ENCODE measurements around the gene GSPT1. TPM values are rescaled to one million over a fixed set of nuclear protein-coding genes. Genes with fewer than 3 reads are reported as not detected.
"Not testable (repeated sequence)": the region's sequence is repeated elsewhere in the genome, so short reads cannot be mapped to it uniquely, and the experiment has no call there.

GSPT1 gene
- total RNA-seq, result 32.1 and 34.0 TPM in 2 replicates

DNA sequence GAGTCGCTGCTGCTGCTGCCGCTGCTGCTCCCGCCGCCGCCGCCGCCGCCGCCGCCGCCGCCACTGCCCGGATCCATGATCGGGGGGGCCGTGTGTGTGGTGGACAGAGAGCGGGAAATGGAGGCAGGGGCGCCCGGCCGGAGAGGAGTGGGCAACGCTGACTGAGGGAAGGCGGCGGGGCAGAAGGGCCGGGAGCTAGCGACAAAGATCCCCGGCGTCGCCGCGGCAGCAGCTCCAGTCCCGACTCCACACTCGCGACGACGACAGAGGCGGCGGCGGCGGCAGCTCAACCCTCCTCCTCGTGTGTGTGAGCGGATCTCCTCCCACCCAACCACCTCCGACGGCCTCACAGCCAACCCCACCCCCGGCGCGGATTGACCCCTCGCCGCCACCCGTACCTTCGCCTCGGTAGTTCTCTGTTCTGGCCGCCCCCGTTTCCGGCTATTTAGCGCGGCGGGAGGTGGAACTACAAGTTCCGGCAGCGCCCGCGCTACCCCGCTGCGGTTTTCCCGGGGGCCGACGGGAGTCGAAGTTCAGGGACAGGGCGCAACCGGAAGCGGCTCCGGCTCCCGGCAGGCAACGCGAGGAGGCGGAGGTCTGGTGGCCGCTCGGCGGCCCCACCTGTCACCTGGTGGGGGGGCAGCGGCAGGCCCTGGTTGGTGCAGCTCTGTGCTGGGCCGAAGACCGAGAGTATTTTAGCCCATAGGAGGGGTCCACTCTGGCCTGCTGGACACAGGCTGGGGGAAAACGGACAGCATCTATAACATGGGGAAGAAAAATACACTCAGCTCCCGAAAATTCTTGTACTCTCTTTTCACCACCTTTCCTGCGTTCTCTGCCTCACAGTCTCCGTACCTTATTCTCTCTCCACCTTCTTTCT is at the start of gene GSPT1:
GSPT1 (minus strand) TSS at position 313 of the 880 bp plus-strand sequence; CDS start at position 77, 236 bp downstream.
- peak; percentile 99 for DNase-seq (ENCODE audit: low read depth in 2 of 2)

DNA sequence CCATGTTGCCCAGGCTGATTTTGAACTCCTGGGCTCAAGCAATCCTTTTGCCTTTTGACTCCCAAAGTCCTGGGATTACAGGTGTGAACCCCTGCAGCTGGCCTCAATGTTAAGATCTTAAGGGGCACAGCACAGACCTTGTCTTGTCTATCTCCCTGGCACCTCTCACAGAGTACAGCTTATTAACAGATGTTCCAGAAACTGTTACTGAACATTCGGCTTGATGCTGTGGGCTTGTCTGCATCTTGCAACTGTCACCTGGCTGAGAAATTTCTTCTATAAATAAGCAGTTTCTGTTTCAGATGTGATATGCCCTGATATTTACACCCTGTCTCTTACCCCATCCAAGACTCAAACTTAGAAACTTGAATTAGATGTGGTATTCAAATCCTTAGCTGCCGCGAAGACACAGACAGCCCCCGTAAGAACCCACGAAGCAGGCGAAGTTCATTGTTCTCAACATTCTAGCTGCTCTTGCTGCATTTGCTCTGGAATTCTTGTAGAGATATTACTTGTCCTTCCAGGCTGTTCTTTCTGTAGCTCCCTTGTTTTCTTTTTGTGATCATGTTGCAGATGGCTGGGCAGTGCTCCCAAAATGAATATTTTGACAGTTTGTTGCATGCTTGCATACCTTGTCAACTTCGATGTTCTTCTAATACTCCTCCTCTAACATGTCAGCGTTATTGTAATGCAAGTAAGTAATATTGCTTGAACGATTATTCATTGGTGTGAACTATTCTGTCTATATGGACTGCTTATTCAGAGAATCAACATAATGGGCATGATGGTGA is 49.2 kb upstream of the GSPT1 start, which contains the start of gene TNFRSF17:
TNFRSF17 (plus strand) TSS at position 450 of the 791 bp plus-strand sequence; CDS start at position 565, 115 bp downstream.
- no peak for DNase-seq (ENCODE audit: low read depth in 2 of 2)

DNA sequence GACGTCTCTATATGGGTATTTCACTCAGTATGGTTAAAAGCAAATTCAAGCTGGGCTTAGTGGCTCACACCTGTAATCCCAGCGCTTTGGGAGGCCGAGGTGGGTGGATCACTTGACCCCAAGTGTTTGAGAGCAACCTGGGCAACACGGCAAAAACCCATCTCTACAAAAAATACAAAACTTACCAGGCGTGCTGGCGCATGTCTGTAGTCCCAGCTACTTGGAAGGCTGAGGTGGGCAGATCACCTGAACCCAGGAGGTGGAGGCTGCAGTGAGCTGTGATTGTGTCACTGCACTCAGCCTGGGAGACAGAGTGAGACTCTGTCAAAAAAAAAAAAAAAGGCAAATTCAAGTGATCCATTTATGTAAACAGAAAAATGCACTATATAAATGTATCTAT is 48.0 kb upstream of the GSPT1 start:
- no peak for DNase-seq (ENCODE audit: low read depth in 2 of 2)

DNA sequence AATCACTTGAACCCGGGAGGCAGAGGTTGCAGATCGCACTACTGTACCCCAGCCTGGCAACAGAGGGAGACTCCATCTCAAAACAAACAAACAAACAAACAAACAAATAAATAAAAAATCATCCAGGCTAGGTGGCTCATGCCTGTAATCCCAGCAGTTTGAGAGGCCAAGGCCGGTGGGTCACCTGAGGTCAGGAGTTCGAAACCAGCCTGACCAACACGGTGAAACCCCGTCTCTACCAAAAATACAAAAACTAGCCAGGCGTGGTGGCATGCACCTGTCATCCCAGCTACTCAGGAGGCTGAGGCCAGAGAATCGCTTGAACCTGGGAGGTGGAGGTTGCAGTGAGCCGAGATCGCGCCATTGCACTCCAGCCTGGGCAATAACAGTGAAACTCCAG is 47.2 kb upstream of the GSPT1 start:
- not testable (repeated sequence) for DNase-seq (ENCODE audit: low read depth in 2 of 2)

DNA sequence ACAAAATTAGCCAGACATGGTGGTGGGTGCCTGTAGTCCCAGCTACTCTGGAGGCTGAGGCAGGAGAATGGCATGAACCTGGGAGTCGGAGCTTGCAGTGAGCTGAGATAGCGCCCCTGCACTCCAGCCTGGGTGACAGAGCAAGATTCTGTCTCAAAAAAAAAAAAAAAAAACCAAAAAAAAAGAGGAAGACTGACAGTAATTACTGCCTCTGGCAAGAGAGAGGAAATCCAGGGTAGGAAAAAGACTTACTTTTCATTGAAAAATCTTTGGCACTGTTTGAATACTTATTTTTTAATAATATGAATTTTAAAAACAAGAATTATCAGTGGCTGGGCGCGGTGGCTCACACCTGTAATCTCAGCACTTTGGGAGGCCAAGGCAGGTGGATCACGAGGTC is 46.7 kb upstream of the GSPT1 start:
- not testable (repeated sequence) for DNase-seq (ENCODE audit: low read depth in 2 of 2)

DNA sequence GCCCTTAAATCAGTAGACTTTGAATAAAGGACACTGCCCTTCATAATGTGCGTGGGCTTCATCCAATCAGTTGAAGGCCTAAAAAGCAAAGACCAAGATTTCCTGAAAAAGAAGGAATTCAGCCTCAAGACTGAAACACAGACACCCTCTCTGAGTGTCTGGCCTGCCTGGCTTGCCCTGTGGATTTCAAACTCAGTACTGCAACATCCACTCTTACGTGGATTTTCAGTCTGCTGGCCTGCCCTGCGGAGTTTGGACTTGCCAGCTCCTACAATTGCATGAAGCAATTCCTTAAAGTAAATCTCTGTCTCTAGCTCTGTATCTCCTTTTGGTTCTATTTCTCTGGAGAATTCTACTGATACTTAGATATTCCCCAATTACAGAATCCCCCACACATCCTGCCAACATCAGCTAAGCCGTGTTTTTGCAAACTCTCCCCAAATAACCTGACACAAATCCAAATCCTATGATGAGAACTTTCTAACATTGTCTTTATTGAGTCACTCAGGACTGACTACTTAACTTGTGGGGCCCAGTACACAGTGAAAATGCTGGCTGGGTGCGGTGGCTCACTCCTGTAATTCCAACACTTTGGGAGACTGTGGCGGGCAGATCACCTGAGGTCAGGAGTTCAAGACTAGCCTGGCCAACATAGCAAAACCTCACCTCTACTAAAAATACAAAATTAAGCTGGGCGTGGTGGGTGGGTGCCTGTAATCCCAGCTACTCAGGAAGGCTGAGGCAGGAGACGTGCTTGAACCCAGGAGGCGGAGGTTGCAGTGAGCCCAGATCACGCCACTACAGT is 42.0 kb upstream of the GSPT1 start:
- no peak for DNase-seq (ENCODE audit: low read depth in 2 of 2)

DNA sequence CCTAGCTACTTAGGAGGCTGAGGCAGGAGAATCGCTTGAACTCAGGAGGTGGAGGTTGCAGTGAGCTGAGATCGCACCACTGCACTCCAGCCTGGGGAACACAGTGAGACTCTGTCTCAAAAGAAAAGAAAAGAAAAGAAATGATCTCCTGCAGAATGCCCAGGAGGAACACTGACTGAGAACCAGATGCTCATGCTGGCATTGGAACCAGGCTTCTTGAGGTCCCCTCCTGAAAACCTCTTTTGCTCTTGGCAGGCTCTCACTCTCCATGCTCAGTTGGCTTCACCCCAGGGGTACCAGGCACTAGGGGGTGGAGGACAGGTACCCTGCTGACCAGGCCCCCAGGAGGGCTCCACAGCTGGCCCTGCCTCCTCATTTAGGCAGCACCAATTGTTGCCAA is 40.8 kb upstream of the GSPT1 start:
- no peak for DNase-seq (ENCODE audit: low read depth in 2 of 2)

DNA sequence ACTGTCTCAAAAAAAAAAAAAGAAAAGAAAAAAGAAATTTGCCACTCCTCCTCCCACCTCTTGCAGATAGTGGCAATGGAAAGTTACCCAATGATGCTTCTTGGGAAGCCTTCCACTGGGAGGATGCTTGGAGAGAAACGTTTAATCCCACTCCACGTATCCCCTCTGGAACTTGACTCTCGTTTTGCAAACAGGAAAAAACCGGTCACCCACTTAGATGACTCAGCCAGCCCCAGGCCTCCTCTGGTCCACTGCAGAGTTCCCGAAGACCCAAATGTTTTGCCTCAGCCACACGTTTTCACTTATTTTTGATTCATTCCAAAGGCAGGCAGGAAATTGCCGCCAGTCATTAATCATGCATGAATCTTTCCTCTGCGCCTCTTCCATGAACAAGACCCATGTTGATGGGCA is 40.0 kb upstream of the GSPT1 start:
- peak in 1 of 2 donors; percentile 59 for DNase-seq (ENCODE audit: low read depth in 2 of 2)

DNA sequence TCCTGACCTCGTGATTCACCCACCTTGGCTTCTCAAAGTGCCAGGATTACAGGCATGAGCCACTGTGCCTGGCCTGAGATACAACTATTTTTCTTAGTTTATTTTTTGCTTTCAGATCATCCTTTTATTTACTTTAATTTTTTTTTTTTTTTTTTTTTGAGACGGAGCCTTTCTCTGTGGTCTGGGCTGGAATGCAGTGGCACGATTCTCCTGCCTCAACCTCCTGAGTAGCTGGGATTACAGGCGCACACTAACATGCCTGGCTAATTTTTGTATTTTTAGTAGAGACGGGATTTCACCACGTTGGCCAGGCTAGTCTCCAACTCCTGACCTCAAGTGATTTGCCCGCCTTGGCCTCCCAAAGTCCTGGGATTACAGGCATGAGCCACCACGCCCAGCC is 37.8 kb upstream of the GSPT1 start:
- not testable (repeated sequence) for DNase-seq (ENCODE audit: low read depth in 2 of 2)

DNA sequence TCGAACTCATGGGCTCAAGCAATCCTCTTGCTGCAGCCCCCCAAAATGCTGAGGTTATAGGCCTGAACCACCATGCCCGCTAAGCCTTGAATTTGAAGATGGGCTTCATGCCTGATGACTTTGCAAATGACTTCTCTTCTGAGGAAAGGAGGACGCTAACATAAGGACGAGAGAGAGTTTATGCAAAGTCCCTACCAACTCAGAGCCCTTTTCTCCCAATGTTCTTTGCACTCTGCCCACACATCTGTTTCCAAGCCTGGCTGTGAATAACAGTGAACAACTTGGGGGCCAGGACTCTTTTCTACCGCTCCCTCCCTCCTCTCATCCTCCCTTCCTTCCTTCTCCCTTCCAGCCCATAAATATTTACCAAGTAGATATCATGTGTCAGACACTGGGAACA is 34.6 kb upstream of the GSPT1 start:
- no peak for DNase-seq (ENCODE audit: low read depth in 2 of 2)

DNA sequence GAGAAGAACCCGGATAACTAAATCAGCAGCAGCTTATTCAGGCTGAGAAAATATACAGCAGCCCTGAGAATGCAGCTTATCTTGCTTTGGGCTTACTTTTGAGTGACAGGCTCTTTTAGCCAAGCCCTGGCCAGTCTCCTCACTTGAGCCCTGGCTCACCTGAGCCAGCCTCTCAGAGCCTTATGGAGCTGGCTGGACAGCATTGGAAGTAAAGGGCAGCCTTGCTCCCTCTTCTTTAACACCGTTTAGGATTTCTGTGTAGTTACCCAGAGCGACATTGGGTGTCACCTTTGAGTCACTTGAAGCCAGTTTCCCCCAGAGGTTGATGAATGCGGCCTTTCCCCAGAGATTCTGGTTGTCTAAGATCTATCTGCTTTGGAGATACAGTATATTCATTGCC is 33.8 kb upstream of the GSPT1 start:
- DNase-seq (ENCODE audit: low read depth in 2 of 2), result peak; percentile 51 to 60

DNA sequence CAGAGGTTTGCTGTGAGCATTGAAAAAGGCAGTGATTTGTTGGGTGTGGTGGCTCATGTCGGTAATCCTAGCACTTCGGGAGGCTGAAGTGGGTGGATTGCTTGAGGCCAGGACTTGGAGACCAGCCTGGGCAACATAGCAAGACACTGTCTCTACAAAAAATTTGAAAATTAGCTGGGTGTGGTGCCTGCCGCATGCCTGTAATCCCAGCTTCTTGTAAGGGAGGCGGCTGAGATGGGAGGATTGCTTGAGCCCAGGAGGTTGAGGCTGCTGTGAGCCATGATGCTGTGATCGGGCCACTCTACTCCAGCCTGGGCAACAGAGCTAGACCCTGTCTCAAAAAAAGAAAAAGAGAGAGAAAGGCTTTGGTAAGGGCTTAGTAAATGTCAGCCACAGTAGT is 33.1 kb upstream of the GSPT1 start:
- no peak for DNase-seq (ENCODE audit: low read depth in 2 of 2)

DNA sequence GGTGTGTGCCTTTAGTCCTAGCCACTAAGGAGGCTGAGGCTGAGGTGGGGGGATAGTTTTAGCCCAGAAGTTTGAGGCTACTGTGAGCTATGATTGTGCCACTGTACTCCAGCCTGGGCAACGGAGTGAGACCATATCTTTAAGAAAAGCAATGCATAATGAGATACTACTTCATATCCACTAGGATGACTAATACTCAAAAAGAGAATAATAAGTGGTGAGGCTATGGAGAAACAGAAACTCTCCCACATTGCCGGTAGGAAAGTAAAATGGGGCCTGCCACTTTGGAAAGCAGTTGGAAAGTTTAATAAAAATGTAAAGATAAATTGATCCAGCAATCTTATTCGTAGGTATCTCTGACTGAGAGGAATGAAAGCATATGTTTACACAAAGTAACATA is 30.7 kb upstream of the GSPT1 start:
- DNase-seq (ENCODE audit: low read depth in 2 of 2), result no peak

DNA sequence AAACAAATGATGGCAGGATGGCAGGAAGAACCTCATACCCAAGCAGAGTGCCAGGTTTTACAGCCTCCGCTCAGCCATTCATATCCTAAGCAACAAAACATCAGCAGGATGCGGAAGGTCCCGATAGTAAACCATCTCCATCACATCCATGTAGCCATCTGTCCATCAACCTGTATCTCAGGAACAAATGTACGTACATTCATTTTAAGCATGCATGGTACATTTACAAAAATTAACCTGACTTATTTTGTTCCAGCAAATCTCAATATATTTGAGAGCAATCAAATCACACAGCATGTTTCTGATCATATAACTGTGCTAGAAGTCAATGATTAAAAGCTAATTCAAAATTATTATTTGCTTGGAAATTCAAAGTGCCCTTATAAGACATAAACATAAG is 26.2 kb upstream of the GSPT1 start, which contains the start of gene NPIPB2:
NPIPB2 (minus strand) TSS at position 101 of the 400 bp plus-strand sequence; CDS start at position 101, 0 bp downstream.
- not testable (repeated sequence) for DNase-seq (ENCODE audit: low read depth in 2 of 2)

DNA sequence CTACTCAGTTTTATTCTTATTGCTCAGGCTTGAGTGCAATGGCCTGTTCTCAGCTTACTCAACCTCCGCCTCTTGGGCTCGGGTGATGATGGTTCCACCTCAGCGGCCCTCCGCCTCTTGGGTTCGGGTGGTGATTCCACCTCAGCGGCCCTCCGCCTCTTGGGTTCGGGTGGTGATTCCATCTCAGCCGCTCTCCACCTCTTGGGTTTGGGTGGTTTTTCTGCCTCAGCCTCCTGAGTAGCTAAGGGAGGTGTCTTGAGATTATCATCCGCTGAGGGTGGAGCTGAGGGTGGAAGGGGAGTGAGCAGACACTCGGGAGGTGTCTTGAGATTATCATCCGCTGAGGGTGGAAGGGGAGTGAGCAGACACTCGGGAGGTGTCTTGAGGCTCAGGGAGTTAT is 11.6 kb upstream of the GSPT1 start:
- DNase-seq (ENCODE audit: low read depth in 2 of 2), result not testable (repeated sequence)

DNA sequence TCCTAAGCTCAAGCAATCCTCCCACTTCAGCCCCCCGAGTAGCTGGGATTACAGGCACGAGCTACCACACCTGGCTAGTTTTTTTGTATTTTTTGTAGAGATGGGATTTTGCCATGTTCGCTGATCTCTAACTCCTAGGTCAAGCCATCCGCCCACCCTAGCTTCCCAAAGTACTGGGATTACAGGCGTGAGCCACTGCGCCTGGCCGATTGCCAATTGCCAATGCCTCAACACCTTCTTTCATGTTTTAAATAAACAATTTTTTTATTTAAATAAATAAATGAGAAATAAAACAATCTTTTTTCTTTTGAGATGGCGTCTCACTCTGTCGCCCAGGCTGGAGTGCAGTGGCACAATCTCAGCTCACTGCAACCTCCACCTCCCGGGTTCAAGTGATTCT is 8.3 kb upstream of the GSPT1 start:
- DNase-seq (ENCODE audit: low read depth in 2 of 2), result not testable (repeated sequence)

DNA sequence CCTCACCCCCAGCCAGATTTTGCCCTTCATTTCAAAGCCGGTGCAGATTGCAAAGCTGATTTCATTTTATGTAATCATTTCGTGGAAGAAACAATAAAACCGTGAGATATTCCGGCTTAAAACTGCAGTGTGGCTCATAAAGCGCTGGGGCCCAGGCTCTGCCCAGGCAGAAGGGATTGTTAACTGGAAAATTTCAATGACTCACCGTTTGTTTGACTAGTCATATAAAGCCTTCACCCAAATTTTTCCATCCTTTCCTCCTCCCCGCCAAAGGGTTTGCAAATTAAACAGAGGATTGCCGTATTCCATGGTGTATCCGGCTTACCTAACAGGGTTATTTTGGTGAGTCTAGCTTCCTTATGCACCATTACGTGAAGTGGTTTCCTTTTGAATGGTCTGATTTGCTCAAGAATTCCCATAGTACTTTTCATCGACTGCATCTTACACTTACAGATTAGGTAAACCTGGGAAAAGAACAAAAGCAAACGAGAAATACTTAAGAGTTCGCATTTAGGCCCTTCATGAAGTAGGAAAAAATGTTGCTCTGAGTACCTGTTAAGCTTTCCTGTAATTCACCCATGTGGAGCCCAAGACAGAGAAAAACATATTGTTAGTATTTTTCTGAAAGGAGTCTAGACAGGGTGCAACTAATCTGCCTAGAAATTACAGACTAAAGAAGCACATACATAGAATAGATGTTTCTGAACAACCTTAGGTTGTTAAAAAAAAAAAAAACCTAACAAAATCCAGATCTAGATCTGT is 949 bp upstream of the GSPT1 start:
- DNase-seq (ENCODE audit: low read depth in 2 of 2), result peak; percentile 51 to 74

DNA sequence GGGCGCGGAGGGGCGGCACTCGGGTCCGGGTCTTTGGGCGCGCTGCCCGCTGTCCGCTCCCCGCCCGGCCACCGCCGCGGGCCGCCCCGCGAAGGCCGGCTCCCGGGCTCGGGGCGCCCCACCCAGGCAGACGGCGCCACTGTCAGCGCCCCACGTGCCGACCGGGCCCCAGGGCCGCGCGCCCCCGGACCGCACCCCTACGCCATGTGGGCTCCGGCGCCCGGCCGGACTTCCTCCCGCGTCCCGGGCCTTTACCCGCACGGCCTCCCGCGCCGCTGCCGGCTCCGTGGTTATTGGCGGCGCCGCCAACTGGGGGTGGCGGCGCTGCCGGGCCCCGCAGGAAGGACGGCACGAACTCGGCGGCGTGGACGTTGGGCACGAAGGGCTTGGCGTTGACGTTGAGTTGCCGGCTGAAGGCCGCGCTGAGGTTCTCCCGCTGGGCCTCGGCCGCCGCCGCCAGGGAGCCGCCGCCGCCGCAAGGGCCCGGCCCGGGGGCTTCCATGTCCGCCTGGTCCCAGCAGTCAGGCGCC is 577 bp downstream of the GSPT1 start:
- DNase-seq (ENCODE audit: low read depth in 2 of 2), result peak; percentile 43 to 52

DNA sequence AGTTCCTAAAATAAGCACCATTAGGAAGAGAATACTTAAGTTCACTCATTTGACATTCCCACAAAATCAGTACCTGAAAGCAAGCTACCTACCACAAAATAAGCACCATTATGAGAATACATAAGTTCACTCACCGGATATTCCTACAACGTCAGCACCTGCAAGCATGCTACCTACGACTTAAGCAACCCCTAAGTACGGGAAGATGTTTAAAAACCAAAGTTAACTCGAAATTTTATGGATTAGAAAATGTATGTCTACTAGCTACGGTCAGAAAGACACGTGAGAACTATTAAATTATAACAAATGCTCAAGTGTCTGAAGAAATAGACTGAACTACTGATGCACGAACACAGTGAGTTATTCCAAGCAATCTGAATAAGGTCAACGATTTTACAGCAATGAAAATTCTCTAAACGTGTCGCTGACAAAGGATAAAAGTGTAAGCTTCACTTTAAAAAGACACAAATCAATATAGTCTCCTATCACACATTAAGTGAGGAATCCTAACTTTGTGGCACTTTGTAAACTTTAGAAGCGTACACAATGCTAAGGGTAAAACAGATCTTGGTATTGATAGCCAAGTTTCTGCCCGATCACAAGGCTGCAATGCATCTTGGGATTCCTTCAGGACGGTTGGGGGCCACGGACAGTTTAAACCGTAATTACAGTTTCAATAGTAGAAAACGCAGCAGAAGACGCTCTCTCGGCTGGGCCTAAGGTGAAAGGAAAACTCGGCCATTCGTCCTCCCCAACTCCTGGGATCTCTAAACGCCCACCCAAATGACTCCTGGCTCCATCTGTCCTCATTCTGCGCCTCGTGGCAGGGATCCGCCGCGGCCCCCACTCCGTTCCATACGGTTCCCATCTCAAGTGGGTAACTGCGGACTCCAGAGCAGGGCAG is 1.3 kb downstream of the GSPT1 start:
- DNase-seq (ENCODE audit: low read depth in 2 of 2), result peak; percentile 17 to 46
